GM10847 (cell line): ENCODE data around the gene CACNA1E.

ENCODE experiments used
- POLR2A ChIP-seq: IDR thresholded peaks from 2 replicates; pipeline ENCODE4 v1.6.1; 2011; ENCODE audit not compliant: insufficient read length; ENCODE audit errors: extremely low read depth

The CACNA1E gene

DNA sequence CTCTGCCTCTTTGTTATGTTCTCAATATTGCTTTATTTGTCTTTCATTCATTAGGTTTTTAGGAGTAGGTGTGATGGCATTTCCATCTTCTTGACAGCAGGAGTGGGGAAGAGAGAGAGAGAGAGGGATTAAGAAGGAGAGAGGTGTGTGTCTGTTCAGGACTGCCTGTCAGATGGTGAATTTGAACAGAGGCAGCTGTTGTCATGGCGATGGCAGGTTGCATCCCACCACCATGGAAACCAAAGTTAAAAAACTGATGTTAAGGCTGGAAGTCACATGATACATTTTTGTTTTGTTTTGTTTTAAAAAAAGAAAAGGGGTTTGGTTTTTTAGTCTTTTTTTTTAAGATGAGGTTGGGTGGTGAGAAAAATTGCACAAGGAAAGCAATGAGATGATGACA lies 18.3 kb downstream of the CACNA1E start:
- no peak for TF ChIP-seq POLR2A

DNA sequence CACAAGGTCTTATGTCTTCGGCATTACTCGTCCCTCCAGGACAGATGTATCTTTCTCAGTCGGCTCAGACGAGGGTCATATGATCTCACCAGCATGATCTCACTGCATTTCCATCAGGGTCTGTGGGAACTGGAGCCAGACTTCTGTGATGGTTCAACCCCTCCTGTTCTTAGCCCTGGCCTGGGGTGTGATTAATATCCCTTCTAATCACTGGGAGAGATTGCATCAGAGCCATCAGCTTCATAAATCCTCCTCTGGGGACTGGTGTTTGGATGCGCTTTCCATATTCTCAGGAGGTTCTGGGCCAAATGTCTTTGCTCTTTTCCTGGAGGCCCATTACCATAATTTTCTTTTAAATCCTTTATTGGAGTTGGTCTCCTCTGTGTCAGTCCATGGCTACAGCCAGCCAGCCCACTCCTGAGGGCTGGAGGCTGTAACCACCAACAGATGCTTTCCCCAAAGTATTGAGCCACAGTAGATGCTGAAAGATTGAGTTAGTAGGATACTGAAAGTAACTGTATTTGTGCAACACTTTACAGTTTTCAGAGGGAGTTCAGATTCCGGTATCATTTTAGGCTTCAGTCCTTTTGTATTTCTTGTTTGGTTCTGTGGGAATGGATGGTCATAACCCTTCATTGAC lies 20.0 kb downstream of the CACNA1E start:
- TF ChIP-seq POLR2A, result no peak

DNA sequence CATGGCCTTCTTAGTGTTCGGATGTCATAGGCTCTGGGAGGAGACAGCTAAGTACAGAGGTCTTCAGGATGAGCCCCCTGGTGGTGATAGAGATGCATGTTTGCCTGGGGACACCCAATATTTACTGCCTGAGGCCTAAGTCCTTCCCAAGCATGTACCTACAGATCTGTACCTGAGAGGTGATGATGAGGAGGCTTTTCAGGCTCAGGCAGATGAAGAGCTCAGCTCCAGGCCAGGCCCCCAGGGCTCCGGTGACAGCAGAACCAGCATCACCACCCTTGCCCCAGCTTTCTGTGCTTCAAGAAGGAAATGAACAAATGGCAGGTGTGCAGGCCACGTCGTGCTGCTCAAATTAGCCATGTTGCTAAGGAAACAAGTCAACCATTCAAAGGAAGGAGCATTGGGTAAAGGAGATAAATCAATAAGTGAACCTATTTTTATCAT lies 21.1 kb downstream of the CACNA1E start:
- no peak for TF ChIP-seq POLR2A

DNA sequence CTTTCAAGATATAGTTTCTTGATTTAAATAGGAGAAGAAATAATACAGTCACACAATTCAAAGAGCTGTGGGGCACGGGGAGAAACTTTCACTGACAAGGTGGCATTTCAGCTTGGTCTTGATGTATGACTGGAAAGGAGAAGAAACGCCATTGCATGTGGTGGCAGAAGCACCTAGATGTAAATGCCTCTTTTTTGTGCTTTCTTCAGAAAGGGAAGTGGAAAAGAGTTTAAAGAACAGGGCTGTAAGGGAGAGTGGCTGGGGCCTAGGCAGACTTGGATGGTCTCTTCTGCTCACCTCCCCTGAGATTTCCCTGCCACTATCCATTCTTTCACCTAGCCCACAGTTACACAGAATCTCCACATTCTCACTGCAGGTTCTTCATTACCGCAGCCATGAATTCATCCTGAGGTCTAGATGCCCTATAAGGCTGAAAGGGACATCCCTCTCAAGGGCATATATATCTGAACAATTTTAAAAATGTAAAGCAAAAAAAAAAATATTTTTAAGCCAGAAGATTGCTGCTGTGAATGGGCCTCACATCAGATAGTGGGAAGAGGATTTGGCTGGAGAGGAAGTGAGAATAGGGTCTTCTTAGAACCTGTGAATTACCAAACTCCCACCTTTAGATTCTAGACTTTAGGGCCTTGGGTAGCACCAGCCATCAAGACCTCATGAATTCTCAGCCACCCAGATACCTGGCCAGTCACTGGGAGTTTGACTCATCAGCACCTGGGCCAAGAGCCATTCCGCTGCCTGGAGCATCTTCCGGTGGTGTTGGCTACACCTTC lies 23.4 kb downstream of the CACNA1E start:
- TF ChIP-seq POLR2A, result no peak

DNA sequence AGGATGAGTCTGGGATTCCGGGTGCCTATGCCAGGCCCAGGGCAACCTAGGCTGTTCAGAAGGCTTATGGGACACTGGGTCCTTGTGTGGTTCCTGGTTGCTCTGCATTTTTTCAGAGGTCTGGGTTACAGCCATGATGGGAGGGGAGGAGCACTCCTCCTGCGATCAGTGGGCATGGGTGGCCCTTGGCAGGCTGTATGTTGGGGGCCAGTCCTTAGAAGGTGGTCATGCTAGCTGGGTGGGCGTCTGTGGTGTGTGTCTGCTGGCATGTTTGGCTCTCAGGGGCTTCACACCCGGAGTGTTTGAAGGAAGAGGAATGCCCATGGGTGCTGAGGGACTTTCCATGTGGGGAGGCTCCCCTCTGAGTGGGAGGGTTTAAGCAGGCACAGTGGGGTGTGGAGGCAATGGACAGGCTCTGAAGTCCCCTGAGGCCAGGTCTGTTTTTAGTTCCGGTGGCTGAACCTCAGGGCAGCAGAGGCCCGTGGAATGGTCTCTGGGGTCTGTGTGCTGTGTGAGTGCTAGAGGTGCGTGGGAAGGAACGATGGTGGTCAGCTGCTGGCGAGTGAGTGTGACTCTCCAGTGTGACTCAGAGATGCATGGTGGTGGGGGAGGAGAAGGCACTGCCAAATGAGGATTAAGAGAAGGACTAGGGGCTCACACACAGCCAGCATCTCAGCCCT lies 25.3 kb downstream of the CACNA1E start:
- no peak for TF ChIP-seq POLR2A

DNA sequence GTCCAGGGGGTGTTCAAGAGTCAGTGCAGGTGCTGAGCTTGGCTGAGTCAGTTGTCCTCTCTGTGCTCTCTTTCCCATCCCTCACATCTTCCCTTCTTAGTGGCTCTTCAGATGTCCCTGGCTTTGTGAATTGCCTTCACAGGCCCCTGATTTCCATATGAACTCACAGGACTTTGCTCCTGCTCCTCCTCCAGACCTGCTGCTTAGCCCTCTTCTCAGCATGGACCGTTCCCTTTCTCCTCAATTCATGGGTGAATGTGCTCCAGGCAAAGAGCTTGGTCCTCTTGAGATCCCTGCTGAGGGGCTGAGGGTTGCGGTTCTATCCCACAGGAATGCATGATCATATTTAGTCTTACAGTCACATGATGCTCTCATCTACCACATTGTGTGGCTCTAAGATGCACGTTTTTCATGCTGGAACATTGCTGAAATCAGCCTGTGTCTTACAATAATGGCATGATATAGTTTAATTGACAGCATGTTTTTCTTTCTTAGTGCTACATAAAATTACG lies 30.5 kb downstream of the CACNA1E start:
- TF ChIP-seq POLR2A, result no peak

DNA sequence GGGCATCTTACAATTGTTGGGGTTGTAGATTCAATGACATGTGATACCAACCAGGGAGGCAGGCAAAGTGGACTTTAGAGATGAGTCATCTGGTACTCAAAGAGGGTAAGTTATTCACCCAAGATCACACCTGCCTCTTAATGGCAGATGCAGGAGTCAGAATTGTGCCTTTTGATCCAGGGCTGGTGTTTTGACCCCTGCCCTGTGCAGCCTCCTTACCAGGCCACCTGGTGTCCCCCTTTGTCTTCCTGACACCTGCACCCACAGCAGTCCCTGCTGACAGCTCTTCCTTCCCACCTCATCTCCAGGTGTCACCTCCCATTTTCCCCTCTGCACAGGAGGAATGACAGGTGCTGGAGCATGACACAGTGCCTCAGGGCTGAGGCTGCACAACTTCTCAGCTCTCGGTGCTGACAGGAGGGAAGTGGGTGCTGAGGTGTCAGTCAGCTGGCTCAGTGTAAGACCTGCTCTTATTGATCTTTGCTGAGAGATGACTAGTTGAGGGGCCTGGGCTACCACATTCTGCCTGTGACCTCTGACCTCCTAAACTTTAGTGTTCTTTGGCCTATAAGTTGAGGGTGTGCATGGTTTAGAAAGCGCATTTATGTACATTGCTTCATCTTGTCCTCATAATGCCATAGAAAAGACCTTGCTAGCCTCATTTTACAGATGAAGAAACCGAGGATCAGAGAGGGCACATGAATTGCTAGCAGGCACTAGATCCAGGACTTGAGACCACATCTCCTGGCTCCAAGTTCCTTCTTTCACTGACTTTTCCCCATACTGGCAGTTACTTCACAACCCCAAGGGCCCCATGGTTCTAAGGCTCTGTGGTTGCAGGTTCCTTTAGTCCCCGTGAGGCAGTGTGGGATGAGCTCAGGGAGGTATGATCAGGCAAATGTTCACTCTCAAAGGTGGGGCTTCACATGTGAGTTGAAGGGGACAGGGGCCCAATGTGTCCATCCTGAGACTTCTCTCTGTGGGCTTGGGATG lies 31.3 kb downstream of the CACNA1E start:
- no peak for TF ChIP-seq POLR2A

DNA sequence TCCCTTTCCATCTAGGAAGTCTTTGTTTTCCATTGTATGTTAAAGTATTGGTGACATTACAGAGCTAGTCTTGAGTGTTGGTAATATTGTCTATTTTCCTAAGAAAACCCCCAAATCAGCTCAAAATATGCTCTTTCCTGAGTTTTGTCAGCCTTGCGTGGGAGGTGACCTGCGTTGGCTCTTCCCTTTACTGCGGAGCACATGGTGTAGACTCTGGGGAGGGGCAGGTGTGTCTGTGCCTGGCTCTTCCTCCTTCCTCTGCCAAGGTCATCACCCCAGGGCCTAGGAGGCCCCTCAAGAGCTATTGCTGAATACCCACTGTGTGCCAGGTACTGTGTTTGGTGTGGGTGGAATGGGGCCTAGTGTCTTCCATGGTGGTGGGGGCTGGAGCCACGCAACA lies 33.4 kb downstream of the CACNA1E start:
- no peak for TF ChIP-seq POLR2A

DNA sequence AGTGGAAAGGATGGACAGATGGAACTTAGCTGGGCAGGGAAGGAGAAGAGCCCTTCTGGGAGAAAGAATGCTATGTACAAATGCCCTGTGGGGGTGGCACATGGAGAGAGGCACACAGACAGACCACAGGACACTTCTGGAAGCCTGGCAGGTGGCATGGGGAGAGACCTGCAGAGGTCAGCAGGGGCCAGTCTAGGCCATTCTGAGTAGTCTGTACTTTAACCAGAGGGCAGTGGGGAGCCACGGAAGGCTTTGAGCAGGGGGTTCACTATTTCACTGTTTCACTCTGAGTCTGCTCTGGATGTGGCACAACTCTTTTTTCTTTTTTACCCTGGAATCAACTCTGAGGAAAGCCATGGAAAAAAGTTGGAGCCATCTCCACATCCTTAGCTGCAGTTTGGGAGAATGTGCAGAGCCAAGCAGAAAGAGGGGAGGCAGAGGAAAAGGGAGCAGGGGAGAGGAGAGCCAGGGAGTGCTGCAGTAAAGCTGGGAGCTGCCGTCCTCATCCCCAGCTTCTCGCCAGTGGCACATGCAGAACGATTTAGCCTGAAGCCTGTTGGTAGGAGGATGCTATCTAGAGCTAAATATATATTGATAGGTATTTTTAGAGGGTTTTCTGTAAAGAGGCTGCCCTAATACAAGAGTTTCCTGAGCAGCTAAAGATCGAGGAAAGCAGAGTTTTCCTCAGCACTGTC lies 34.0 kb downstream of the CACNA1E start:
- no peak for TF ChIP-seq POLR2A

DNA sequence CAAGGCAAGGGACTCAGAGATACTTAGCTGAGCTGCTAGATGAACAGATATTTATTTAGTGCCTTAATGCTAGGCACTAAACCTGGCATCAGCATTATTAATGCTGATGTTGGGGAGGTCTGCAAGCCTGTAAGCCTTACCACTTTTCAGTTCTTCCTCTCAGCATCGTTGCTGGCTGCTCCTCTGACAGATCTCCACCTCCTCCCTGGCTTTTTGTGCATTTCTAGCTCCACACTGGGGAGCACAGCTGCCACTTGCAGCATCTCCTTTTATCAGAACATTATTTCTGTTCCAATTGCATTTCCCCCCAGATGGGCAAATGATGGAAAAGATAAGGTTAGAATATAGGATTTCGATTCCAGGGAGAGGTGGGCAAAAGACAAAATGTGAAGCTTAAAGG lies 34.8 kb downstream of the CACNA1E start:
- no peak for TF ChIP-seq POLR2A

DNA sequence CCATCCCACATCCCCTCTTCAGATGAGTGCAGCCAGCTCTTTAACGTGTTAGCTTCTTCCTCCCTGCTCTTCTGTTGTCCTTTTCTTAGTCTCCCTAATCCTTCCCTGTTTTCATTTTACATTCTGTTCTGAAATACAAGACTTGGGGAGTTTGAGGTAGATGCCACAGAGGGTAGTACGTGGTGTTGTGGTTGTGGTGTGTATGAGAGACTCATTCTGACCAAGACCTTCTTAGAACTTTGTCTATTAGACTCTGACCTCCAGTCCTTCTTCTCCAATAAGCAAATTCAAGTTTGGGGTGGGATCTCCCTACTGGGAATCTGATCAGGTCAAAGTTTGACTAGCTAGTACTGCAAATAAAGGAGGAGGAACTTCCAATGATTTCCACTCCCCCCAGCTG lies 39.5 kb downstream of the CACNA1E start:
- no peak for TF ChIP-seq POLR2A

DNA sequence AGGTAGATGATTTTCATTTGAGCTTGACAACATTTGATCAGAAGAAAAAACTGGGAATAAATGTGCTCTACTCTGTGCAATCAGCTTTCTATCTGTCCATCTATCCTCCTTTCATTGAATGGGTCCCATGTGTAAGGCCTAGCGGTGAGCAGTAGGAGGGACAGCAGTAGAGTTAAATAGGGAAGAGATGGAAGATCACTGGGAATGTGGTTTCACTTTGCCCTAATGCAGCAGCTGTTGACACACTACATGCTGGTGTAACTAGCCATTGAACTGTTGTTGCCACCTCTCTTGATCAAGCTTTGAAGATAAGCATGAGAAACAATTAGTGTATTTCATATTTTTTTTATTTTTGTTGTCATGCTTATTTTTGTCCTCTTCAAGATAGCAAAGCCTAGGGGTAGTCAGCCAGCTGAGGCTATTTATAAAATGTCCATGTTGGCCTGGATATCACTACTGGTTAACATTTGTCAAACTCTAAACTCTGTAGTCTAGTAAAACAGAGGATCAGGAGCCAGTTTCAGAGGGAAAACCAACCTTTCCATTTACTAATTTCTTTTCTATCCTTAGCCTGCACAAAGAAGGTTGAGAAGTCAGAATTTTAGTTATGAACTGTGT lies 41.9 kb downstream of the CACNA1E start:
- TF ChIP-seq POLR2A, result no peak

DNA sequence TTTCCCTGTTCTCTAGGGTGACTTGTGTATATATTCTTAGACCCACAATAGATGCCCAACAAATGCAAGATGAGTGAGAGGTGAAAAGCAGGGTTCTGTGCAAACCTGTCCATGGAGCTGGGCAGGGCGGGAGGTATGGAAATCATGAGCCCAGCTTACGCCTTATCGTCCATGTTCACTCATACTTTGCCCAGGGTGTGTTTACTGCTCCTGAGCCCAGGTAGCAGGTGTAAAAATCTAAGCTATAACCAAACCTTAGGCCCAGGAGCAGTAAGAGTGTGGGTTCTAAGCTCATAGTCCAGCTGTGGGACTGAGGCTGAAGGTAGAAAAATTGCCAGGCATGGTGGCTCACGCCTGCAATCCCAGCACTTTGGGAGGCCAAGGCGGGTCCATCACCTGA lies 48.1 kb downstream of the CACNA1E start:
- TF ChIP-seq POLR2A, result no peak

DNA sequence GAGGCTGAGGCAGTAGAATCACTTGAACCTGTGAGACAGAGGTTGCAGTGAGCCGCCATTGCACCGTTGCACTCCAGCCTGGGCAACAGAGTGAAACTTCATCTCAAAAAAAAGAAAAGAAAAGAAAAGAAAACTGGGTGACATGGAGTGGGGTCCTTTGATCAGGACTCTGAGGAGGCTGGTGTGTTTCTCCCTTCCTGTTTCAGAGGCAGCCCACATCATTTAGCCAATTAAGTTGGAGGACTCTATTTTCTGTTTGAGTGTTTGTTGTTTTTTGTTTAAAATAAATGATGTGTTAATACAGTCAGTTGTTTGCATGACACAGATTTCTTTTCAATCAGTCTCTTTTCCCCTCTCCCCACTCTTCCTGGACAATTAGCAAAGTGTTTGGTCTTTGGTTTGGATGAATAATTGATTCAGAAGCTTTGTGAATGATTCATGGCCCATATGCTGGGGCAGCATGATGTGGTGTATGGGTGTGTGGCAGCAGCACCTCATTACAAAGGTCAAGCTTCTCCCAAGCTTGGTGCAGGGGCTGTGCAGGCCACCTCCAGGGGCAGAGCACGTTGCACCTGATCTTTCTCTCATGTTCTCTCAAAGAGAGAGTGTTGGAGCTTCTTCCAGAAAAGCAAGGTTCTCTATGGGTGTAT lies 48.8 kb downstream of the CACNA1E start:
- no peak for TF ChIP-seq POLR2A

DNA sequence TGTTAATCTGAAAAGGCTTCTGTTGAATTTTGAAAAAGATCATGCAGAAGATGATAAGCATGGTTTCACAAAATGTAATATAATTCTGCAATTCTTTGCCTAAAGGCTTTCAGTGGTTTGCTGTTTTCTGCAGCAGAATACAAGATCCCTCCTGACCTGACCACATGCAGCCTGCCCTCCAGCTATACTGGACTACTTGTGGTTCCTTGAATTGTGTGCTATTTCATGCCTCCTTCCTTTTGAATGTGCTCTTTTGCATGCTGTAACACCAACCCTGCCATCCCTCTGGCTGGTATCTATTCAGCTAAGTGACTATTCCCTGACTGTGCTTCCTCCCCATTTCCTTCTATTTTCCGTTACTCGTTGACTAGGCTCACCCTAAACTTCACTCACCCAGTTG lies 55.5 kb downstream of the CACNA1E start:
- TF ChIP-seq POLR2A, result no peak
